ENCODE measurements around the gene SLC25A44. TPM values are rescaled to one million over a fixed set of nuclear protein-coding genes. Genes with fewer than 3 reads are reported as not detected.

SLC25A44 gene
- total RNA-seq, 1 donor from 2014 or later = 13.5 TPM

DNA sequence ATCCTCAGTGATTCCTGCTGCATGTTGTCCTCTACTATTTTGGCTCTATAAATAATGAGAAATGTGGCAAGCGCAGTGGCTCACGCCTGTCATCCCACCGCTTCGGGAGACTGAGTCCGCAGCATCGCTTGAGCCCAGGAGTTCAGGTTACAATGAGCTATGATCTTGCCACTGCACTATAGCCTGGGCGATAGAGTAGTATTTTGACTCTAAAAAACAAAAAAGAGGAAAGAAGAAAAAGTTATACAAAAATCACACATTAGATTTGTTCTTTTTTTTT lies 756 bp upstream of the SLC25A44 start:
- Histone ChIP-seq H3K27me3 (no peaks in the 10 kb centered on the region), H3K4me1 (peaks cover 7 to 9% of the 10 kb centered on the region in 2 donors), H3K9me3 (no peaks in the 10 kb centered on the region), H3K27ac (peak overlapping the region; percentile 82 to 87), H3K4me3 (peak overlapping the region; percentile 70 to 97), H3K36me3 (no peaks in the 10 kb centered on the region)
- intact Hi-C loops (cut with DNase I) = loop anchor here (1.0 to 5.0 kb wide), 2 partner anchors 32 to 46 kb away; no protein-coding TSS in a partner anchor
- no peak for DNase-seq (ENCODE audit: low spot score in 2 of 2)
- TF ChIP-seq, protein P1, sequence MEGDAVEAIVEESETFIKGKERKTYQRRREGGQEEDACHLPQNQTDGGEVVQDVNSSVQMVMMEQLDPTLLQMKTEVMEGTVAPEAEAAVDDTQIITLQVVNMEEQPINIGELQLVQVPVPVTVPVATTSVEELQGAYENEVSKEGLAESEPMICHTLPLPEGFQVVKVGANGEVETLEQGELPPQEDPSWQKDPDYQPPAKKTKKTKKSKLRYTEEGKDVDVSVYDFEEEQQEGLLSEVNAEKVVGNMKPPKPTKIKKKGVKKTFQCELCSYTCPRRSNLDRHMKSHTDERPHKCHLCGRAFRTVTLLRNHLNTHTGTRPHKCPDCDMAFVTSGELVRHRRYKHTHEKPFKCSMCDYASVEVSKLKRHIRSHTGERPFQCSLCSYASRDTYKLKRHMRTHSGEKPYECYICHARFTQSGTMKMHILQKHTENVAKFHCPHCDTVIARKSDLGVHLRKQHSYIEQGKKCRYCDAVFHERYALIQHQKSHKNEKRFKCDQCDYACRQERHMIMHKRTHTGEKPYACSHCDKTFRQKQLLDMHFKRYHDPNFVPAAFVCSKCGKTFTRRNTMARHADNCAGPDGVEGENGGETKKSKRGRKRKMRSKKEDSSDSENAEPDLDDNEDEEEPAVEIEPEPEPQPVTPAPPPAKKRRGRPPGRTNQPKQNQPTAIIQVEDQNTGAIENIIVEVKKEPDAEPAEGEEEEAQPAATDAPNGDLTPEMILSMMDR (IDR thresholded peaks at IDR 0.05) = no peak

DNA sequence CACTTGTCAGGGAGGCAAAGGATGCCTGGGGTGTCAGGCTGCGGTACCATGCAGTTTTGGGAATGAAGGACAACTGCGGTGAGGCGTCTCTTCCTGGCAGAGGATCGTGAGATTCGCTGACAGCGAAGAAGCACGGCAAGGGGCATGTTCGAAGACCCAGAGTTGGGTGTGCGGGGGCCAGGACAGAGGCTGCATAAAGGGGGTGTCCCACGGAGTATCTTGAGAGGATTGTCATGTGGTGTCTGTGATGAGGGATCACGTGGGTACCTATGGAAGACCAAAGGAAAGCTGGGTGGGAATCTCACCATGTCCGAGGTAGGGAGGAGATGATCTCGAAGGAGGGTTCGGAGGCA lies 372 bp downstream of the SLC25A44 start:
- Histone ChIP-seq H3K36me3 (peaks cover 0 to under 1% of the 10 kb centered on the region in 2 donors), H3K27ac (peak overlapping the region; percentile 82 to 87), H3K4me1 (peaks cover 7 to 9% of the 10 kb centered on the region in 2 donors), H3K9me3 (no peaks in the 10 kb centered on the region), H3K4me3 (peak overlapping the region; percentile 70 to 97), H3K27me3 (no peaks in the 10 kb centered on the region)
- TF ChIP-seq, protein P1 (IDR thresholded peaks at IDR 0.05) = no peak
- intact Hi-C loops (cut with DNase I) = loop anchor here (1.0 to 5.0 kb wide), 2 partner anchors 18 to 47 kb away; no protein-coding TSS in a partner anchor
- no peak for DNase-seq (ENCODE audit: low spot score in 2 of 2)

DNA sequence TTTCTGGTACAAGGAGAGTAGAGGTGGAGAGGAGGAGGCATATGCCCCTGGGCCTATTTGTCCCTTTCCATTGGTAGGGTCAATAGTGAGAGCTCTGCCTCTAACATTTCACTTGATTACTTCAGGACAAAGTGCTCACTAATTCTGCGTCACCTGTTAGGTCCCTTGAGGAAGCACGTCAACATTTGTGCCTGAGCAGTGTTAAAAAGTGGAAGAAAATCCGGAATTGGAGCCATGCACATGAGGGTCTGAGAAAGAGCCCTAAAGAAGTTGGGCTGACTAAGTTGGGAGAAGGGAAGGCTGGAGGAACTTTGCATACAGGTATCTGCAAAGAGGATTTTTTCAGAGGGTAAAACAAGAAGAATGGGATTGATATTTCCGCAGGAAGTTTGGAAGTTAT lies 1.9 kb downstream of the SLC25A44 start:
- intact Hi-C loops (cut with DNase I) = no loop called here
- H3K27me3 ChIP-seq = no peaks in the 10 kb centered on the region
- DNase-seq (ENCODE audit: low spot score in 2 of 2) = no peak
- no peaks in the 10 kb centered on the region for H3K9me3 ChIP-seq
- TF ChIP-seq, protein P1 (IDR thresholded peaks at IDR 0.05) = no peak
- H3K27ac ChIP-seq = no peak overlapping the region
- no peak overlapping the region for H3K4me3 ChIP-seq
- H3K4me1 ChIP-seq = peaks cover 7 to 9% of the 10 kb centered on the region in 2 donors
- H3K36me3 ChIP-seq = peaks cover 5 to 15% of the 10 kb centered on the region in 2 donors

DNA sequence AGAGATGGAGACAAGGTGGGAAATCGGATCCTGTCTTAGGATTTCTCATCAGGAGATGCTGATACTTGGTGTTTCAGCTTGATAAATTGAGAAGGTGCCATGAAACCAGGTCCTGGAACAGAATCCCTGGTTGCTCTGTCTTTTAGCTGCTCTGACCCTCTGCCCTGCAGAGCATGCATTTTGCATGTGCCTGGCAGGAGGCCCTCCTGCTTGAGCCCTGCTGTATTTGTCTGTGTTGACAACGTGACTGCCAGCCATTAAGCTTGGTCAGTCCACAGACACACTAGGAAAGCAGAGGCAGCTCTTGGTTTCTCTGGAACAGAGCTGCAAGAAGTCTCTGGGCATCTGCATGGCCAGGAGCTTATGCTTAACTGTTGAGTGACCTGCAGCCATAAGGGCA lies 2.5 kb downstream of the SLC25A44 start:
- DNase-seq (ENCODE audit: low spot score in 2 of 2) = no peak
- Histone ChIP-seq H3K4me3 (no peak overlapping the region), H3K36me3 (peaks cover 5 to 15% of the 10 kb centered on the region in 2 donors), H3K27ac (no peak overlapping the region), H3K9me3 (no peaks in the 10 kb centered on the region), H3K27me3 (no peaks in the 10 kb centered on the region), H3K4me1 (peaks cover 7 to 9% of the 10 kb centered on the region in 2 donors)
- TF ChIP-seq, protein P1 (IDR thresholded peaks at IDR 0.05) = no peak
- intact Hi-C loops (cut with DNase I) = no loop called here

DNA sequence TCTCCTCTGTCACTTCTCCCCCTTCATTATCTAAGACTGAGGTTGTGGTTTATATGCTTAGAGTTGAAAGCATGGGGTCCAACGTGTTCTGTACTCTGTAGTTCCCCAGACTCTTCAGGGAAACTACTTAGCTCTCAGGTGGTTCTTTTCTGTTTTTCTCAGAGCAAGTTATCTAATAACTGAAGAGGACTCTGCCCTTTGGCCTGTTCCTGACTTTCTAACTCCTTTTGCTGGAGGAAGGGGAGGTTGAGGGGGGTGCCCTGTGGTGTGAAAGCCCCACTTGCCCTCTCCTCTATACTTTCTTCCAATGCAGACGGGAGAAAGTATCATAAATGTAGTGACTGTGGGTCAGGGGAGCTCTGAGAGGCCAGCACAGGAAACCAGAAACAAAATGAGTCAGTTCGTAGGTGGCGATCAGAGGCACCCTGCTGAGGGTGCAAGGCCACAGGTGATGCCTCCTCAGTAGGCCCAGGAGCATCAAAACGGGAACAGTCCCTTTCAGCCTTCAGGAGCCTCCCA lies 5.0 kb downstream of the SLC25A44 start:
- H3K36me3 ChIP-seq = peaks cover 5 to 23% of the 10 kb centered on the region in 2 donors
- peaks cover 0 to 6% of the 10 kb centered on the region in 2 donors for H3K4me1 ChIP-seq
- H3K27ac ChIP-seq = no peak overlapping the region
- no peaks in the 10 kb centered on the region for H3K27me3 ChIP-seq
- DNase-seq (ENCODE audit: low spot score in 2 of 2) = no peak
- intact Hi-C loops (cut with DNase I) = no loop called here
- no peak overlapping the region for H3K4me3 ChIP-seq
- no peaks in the 10 kb centered on the region for H3K9me3 ChIP-seq
- TF ChIP-seq, protein P1 (IDR thresholded peaks at IDR 0.05) = no peak

DNA sequence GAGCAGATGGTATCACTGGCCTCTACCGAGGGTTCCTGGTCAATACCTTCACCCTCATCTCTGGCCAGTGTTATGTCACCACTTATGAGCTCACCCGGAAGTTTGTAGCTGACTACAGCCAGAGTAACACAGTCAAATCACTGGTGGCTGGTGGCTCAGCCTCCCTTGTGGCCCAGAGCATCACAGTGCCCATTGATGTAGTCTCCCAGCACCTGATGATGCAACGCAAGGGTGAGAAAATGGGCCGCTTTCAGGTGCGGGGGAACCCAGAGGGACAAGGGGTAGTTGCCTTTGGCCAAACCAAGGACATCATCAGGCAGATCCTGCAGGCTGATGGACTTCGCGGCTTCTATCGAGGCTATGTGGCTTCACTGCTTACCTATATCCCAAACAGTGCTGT lies 6.1 kb downstream of the SLC25A44 start:
- H3K9me3 ChIP-seq = no peaks in the 10 kb centered on the region
- H3K36me3 ChIP-seq = peaks cover 5 to 29% of the 10 kb centered on the region in 2 donors
- no peak for DNase-seq (ENCODE audit: low spot score in 2 of 2)
- no peak overlapping the region for H3K4me3 ChIP-seq
- H3K4me1 ChIP-seq = peaks cover 0 to 3% of the 10 kb centered on the region in 2 donors
- no peaks in the 10 kb centered on the region for H3K27me3 ChIP-seq
- no peak overlapping the region for H3K27ac ChIP-seq
- intact Hi-C loops (cut with DNase I) = no loop called here
- TF ChIP-seq, protein P1 (IDR thresholded peaks at IDR 0.05) = no peak
